ENCODE data around the gene VWDE. TPM values are rescaled to one million over a fixed set of nuclear protein-coding genes. Genes with fewer than 3 reads are reported as not detected.

Gene VWDE
- total RNA-seq, 1 experiment from 2014 or later, result 13.7 TPM

DNA sequence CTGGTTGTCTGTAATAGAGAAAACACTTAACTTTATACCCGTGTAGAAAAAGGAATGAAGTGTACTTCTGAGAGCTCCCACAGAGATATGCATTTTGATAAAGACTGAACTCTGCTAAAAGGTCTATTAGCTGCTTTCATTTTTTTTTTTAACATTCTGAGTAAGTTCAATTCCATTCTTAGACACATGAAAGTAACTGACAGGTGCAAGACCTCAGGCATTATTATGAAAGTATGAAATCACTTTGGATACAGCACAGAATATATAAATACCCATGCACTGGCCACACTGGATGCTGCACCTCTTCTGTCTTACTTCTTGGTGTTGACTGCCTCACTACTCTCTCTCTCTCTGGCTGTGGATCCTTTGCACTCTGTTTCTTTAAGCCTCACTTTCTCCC lies 46.2 kb downstream of the VWDE start:
- no peaks in the 10 kb centered on the region for H3K4me1 ChIP-seq (ENCODE audit: control insufficient read depth in 1 of 2, insufficient read depth in 2 of 2, low read length in 2 of 2)
- 0 out of 4 replicates have a peak, but pooled peaks cover 0 to 3% of the 10 kb centered on the region in 2 experiments for H3K36me3 ChIP-seq (ENCODE audit: control insufficient read depth in 1 of 2, insufficient read depth in 2 of 2, low read length in 2 of 2)
- no TSS peak for BruUV-seq (replicated peaks)
- DNase-seq (ENCODE audit: low read depth, low spot score) (no peak), ATAC-seq (no peak)
- TF ChIP-seq POLR2A (IDR thresholded peaks at IDR 0.05; ENCODE audit: borderline replicate concordance, extremely low read depth, insufficient read depth, insufficient read length), result no peak
- H3K27me3 ChIP-seq (ENCODE audit: insufficient read depth, low read length), result no peaks in the 10 kb centered on the region
- no peaks in the 10 kb centered on the region for H3K9me3 ChIP-seq (ENCODE audit: control insufficient read depth in 1 of 2, insufficient read depth in 1 of 2, low read depth in 1 of 2, low read length in 2 of 2)
- no peak overlapping the region for H3K4me3 ChIP-seq (replicated peaks in 1 of 2; ENCODE audit: low read depth in 1 of 2, low read length in 2 of 2)
- H3K4me2 ChIP-seq (ENCODE audit: low read length), result no peak overlapping the region
- H2AFZ ChIP-seq (ENCODE audit: low read depth, low read length, poor library complexity, severe bottlenecking), result no peak overlapping the region
- intact Hi-C loops (cut with micrococcal nuclease), result no loop called here
- ChIA-PET POLR2A (no interaction called here), RAD21 (ENCODE audit: low non-redundant PET in 1 of 2, low total read pairs in 2 of 2, uncharacterized antibody in 2 of 2, unreplicated experiment in 2 of 2) (no interaction called here), CTCF (no interaction called here)
- no peaks in the 10 kb centered on the region for H3K79me2 ChIP-seq (ENCODE audit: insufficient read depth, low read length)
- no peak overlapping the region for H3K9ac ChIP-seq (ENCODE audit: low read length)
- no peaks in the 10 kb centered on the region for H4K20me1 ChIP-seq (ENCODE audit: insufficient read depth)
- H3K27ac ChIP-seq (ENCODE audit: low read depth, low read length), result no peak overlapping the region
- no peaks in the 10 kb centered on the region for H3K9me2 ChIP-seq (ENCODE audit: insufficient read depth)

DNA sequence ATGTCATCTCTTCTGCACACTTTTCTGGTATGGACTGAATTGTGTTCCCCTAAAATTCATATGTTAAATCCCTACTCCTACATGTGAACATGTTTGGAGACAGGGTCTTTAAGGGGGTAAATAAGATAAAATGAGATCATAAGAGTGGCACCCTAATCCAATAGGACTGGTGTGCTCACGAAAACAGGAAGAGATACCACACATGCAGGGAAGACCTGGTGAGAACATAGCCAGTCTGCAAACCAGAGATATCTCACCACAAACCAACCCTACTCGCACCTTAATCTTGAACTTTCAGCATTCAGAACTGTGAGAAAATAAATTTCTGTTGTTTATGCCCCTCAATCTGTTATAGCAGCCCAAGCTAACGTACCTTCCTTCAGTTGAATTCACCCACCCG lies 51.8 kb downstream of the VWDE start:
- BruUV-seq (replicated peaks), result no TSS peak
- POLR2A ChIA-PET, result no interaction called here
- TF ChIP-seq FOSL1 (IDR thresholded peaks at IDR 0.05; ENCODE audit: low read depth) (no peak), JUND (IDR thresholded peaks at IDR 0.05) (no peak), EGR1 (IDR thresholded peaks at IDR 0.05; ENCODE audit: low read depth) (no peak), ELF1 (IDR thresholded peaks at IDR 0.05; ENCODE audit: borderline replicate concordance, low read depth) (no peak), EZH2 (IDR thresholded peaks at IDR 0.05) (no peak), SP1 (IDR thresholded peaks at IDR 0.05; ENCODE audit: low read depth) (no peak), ZFX (IDR thresholded peaks at IDR 0.05) (no peak), SIN3A (IDR thresholded peaks at IDR 0.05; ENCODE audit: low read depth) (no peak), ZNF274 (IDR thresholded peaks at IDR 0.05; ENCODE audit: low read depth, low read length) (no peak), SRF (IDR thresholded peaks at IDR 0.05; ENCODE audit: low read depth) (no peak), TCF7L2 (IDR thresholded peaks at IDR 0.05; ENCODE audit: borderline replicate concordance, extremely low read depth, insufficient read depth, insufficient read length) (no peak), POLR2A (IDR thresholded peaks at IDR 0.05; ENCODE audit: borderline replicate concordance, extremely low read depth, insufficient read depth, insufficient read length) (no peak), CEBPB (IDR thresholded peaks at IDR 0.05; ENCODE audit: low read depth) (no peak), EZH2phosphoT487 (IDR thresholded peaks at IDR 0.05; ENCODE audit: borderline replicate concordance) (no peak)
- TF ChIP-seq, protein P1, sequence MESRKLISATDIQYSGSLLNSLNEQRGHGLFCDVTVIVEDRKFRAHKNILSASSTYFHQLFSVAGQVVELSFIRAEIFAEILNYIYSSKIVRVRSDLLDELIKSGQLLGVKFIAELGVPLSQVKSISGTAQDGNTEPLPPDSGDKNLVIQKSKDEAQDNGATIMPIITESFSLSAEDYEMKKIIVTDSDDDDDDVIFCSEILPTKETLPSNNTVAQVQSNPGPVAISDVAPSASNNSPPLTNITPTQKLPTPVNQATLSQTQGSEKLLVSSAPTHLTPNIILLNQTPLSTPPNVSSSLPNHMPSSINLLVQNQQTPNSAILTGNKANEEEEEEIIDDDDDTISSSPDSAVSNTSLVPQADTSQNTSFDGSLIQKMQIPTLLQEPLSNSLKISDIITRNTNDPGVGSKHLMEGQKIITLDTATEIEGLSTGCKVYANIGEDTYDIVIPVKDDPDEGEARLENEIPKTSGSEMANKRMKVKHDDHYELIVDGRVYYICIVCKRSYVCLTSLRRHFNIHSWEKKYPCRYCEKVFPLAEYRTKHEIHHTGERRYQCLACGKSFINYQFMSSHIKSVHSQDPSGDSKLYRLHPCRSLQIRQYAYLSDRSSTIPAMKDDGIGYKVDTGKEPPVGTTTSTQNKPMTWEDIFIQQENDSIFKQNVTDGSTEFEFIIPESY (IDR thresholded peaks at IDR 0.05; ENCODE audit: extremely low read depth, insufficient replicate concordance, low read length), result no peak
- TF ChIP-seq, protein P2, sequence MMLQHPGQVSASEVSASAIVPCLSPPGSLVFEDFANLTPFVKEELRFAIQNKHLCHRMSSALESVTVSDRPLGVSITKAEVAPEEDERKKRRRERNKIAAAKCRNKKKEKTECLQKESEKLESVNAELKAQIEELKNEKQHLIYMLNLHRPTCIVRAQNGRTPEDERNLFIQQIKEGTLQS (IDR thresholded peaks at IDR 0.05), result no peak
- TF ChIP-seq, protein P3, sequence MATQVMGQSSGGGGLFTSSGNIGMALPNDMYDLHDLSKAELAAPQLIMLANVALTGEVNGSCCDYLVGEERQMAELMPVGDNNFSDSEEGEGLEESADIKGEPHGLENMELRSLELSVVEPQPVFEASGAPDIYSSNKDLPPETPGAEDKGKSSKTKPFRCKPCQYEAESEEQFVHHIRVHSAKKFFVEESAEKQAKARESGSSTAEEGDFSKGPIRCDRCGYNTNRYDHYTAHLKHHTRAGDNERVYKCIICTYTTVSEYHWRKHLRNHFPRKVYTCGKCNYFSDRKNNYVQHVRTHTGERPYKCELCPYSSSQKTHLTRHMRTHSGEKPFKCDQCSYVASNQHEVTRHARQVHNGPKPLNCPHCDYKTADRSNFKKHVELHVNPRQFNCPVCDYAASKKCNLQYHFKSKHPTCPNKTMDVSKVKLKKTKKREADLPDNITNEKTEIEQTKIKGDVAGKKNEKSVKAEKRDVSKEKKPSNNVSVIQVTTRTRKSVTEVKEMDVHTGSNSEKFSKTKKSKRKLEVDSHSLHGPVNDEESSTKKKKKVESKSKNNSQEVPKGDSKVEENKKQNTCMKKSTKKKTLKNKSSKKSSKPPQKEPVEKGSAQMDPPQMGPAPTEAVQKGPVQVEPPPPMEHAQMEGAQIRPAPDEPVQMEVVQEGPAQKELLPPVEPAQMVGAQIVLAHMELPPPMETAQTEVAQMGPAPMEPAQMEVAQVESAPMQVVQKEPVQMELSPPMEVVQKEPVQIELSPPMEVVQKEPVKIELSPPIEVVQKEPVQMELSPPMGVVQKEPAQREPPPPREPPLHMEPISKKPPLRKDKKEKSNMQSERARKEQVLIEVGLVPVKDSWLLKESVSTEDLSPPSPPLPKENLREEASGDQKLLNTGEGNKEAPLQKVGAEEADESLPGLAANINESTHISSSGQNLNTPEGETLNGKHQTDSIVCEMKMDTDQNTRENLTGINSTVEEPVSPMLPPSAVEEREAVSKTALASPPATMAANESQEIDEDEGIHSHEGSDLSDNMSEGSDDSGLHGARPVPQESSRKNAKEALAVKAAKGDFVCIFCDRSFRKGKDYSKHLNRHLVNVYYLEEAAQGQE (IDR thresholded peaks at IDR 0.05; ENCODE audit: low read depth), result no peak

More for the DNA sequence above, 51.8 kb downstream of the VWDE start:
- no peaks in the 10 kb centered on the region for H3K9me2 ChIP-seq (ENCODE audit: insufficient read depth)
- H2AFZ ChIP-seq (ENCODE audit: low read depth, low read length, poor library complexity, severe bottlenecking), result no peak overlapping the region
- RAD21 ChIA-PET (ENCODE audit: low non-redundant PET in 1 of 2, low total read pairs in 2 of 2, uncharacterized antibody in 2 of 2, unreplicated experiment in 2 of 2), result no interaction called here
- H3K4me1 ChIP-seq (ENCODE audit: control insufficient read depth in 1 of 2, insufficient read depth in 2 of 2, low read length in 2 of 2), result no peaks in the 10 kb centered on the region
- CTCF ChIA-PET, result no interaction called here
- no peak overlapping the region for H3K9ac ChIP-seq (ENCODE audit: low read length)
- no peak overlapping the region for H3K4me3 ChIP-seq (replicated peaks in 1 of 2; ENCODE audit: low read depth in 1 of 2, low read length in 2 of 2)
- H3K27me3 ChIP-seq (ENCODE audit: insufficient read depth, low read length), result no peaks in the 10 kb centered on the region
- no peak for ATAC-seq
- no peaks in the 10 kb centered on the region for H3K79me2 ChIP-seq (ENCODE audit: insufficient read depth, low read length)
- H3K9me3 ChIP-seq (ENCODE audit: control insufficient read depth in 1 of 2, insufficient read depth in 1 of 2, low read depth in 1 of 2, low read length in 2 of 2), result no peaks in the 10 kb centered on the region
- intact Hi-C loops (cut with micrococcal nuclease), result no loop called here
- H4K20me1 ChIP-seq (ENCODE audit: insufficient read depth), result no peaks in the 10 kb centered on the region
- no peak overlapping the region for H3K4me2 ChIP-seq (ENCODE audit: low read length)
- no peak overlapping the region for H3K27ac ChIP-seq (ENCODE audit: low read depth, low read length)
- DNase-seq (ENCODE audit: low read depth, low spot score), result no peak
- 0 out of 4 replicates have a peak, but pooled peaks cover 0 to 2% of the 10 kb centered on the region in 2 experiments for H3K36me3 ChIP-seq (ENCODE audit: control insufficient read depth in 1 of 2, insufficient read depth in 2 of 2, low read length in 2 of 2)
